Measurements from ENCODE around the gene CYTH1. TPM values are rescaled to one million over a fixed set of nuclear protein-coding genes. Genes with fewer than 3 reads are reported as not detected.

CYTH1 gene
- total RNA-seq, 2 experiments from 2014 or later = 73.0 to 148 TPM

GRCh38 chr17:78817123-78817522 is 35.0 kb upstream of the CYTH1 start:
- BruUV-seq (replicated peaks) = no TSS peak
- H2AFZ ChIP-seq (ENCODE audit: low read length) = no peak overlapping the region
- intact Hi-C loops (cut with micrococcal nuclease; ENCODE audit: unreplicated experiment) = no loop called here
- no peak for TF ChIP-seq CTCF (conservative IDR thresholded peaks at IDR 0.05; ENCODE audit: low read length)
- H3K4me2 ChIP-seq (ENCODE audit: low read length) = no peak overlapping the region
- no peaks in the 10 kb centered on the region for H3K79me2 ChIP-seq (ENCODE audit: insufficient read depth, low read depth, low read length)
- no peak for DNase-seq (ENCODE audit: low spot score)
- ChIA-PET POLR2A (no interaction called here), CTCF (ENCODE audit: unreplicated experiment) (no interaction called here)
- no peaks in the 10 kb centered on the region for H3K9me3 ChIP-seq (ENCODE audit: low read length)
- H3K27ac ChIP-seq (ENCODE audit: low read depth, low read length, poor library complexity, severe bottlenecking) = no peak overlapping the region
- no peaks in the 10 kb centered on the region for H3K4me1 ChIP-seq (ENCODE audit: insufficient read depth, low read length, poor library complexity, severe bottlenecking)
- no peaks in the 10 kb centered on the region for H3K9me2 ChIP-seq (ENCODE audit: insufficient read depth, low read length)
- no peaks in the 10 kb centered on the region for H4K20me1 ChIP-seq (ENCODE audit: insufficient read depth, low read length)
- no peak overlapping the region for H3K4me3 ChIP-seq (ENCODE audit: low read depth, low read length, poor library complexity, severe bottlenecking)
- H3K36me3 ChIP-seq (ENCODE audit: insufficient read depth, low read length) = peaks cover 97% of the 10 kb centered on the region

- POLR2A ChIA-PET = interaction anchor here (0.6 kb wide), 1 partner anchor 24 kb away, joined by 4 read pairs; no protein-coding TSS in a partner anchor
- Histone ChIP-seq H3K4me2 (ENCODE audit: low read length) (no peak overlapping the region), H3K9me3 (ENCODE audit: low read length) (no peaks in the 10 kb centered on the region), H2AFZ (ENCODE audit: low read length) (no peak overlapping the region), H3K4me1 (ENCODE audit: insufficient read depth, low read length, poor library complexity, severe bottlenecking) (no peaks in the 10 kb centered on the region), H3K4me3 (ENCODE audit: low read depth, low read length, poor library complexity, severe bottlenecking) (no peak overlapping the region), H3K27ac (ENCODE audit: low read depth, low read length, poor library complexity, severe bottlenecking) (no peak overlapping the region), H3K9me2 (ENCODE audit: insufficient read depth, low read length) (no peaks in the 10 kb centered on the region), H3K79me2 (ENCODE audit: insufficient read depth, low read depth, low read length) (no peaks in the 10 kb centered on the region), H3K36me3 (ENCODE audit: insufficient read depth, low read length) (peaks cover 100% of the 10 kb centered on the region), H4K20me1 (ENCODE audit: insufficient read depth, low read length) (no peaks in the 10 kb centered on the region)
- intact Hi-C loops (cut with micrococcal nuclease; ENCODE audit: unreplicated experiment) = no loop called here
- no peak for DNase-seq (ENCODE audit: low spot score)
- TF ChIP-seq CTCF (conservative IDR thresholded peaks at IDR 0.05; ENCODE audit: low read length) (no peak), EZH2phosphoT487 (IDR thresholded peaks at IDR 0.05; ENCODE audit: borderline replicate concordance, low read depth, low read length) (no peak)
- CTCF ChIA-PET (ENCODE audit: unreplicated experiment) = no interaction called here
- BruUV-seq (replicated peaks) = no TSS peak
Measured at GRCh38 chr17:78815696-78816095, 33.6 kb upstream of the CYTH1 start.

GRCh38 chr17:78812855-78813254 is 30.8 kb upstream of the CYTH1 start:
- Histone ChIP-seq H3K9me2 (ENCODE audit: insufficient read depth, low read length) (no peaks in the 10 kb centered on the region), H3K36me3 (ENCODE audit: insufficient read depth, low read length) (peaks cover 100% of the 10 kb centered on the region), H3K9me3 (ENCODE audit: low read length) (no peaks in the 10 kb centered on the region), H2AFZ (ENCODE audit: low read length) (no peak overlapping the region), H3K4me3 (ENCODE audit: low read depth, low read length, poor library complexity, severe bottlenecking) (no peak overlapping the region), H3K4me2 (ENCODE audit: low read length) (no peak overlapping the region), H3K79me2 (ENCODE audit: insufficient read depth, low read depth, low read length) (no peaks in the 10 kb centered on the region), H4K20me1 (ENCODE audit: insufficient read depth, low read length) (no peaks in the 10 kb centered on the region; the same call in none of the 2 replicates), H3K27ac (ENCODE audit: low read depth, low read length, poor library complexity, severe bottlenecking) (no peak overlapping the region), H3K4me1 (ENCODE audit: insufficient read depth, low read length, poor library complexity, severe bottlenecking) (no peaks in the 10 kb centered on the region)
- ChIA-PET CTCF (ENCODE audit: unreplicated experiment) (no interaction called here), POLR2A (interaction anchor here (0.6 kb wide), 1 partner anchor 62 kb away, joined by 3 read pairs; no protein-coding TSS in a partner anchor)
- DNase-seq (ENCODE audit: low spot score) = no peak
- no TSS peak for BruUV-seq (replicated peaks)
- intact Hi-C loops (cut with micrococcal nuclease; ENCODE audit: unreplicated experiment) = no loop called here
- TF ChIP-seq EZH2phosphoT487 (IDR thresholded peaks at IDR 0.05; ENCODE audit: borderline replicate concordance, low read depth, low read length) (no peak), CTCF (conservative IDR thresholded peaks at IDR 0.05; ENCODE audit: low read length) (no peak)

Measured in OCI-LY7 (cell line).